ENCODE measurements around the gene KLHL25.

KLHL25 gene

GRCh38 chr15:85711580-85712192 lies 83.0 kb downstream of the KLHL25 start:
- DNase-seq = no peak

GRCh38 chr15:85710340-85710842 lies 84.3 kb downstream of the KLHL25 start:
- no peak for DNase-seq

All from inflammatory macrophage (primary cell).